NCI-H128 (cell line): ENCODE data around the gene ABCA4.
"Not testable (repeated sequence)": the region's sequence is repeated elsewhere in the genome, so short reads cannot be mapped to it uniquely, and the experiment has no call there.

Experiments used
- DNase-seq: peaks from one replicate; lab custom pipeline; 2025; ENCODE audit not compliant: unreplicated experiment; lab: John Stamatoyannopoulos, UW

Gene ABCA4

DNA sequence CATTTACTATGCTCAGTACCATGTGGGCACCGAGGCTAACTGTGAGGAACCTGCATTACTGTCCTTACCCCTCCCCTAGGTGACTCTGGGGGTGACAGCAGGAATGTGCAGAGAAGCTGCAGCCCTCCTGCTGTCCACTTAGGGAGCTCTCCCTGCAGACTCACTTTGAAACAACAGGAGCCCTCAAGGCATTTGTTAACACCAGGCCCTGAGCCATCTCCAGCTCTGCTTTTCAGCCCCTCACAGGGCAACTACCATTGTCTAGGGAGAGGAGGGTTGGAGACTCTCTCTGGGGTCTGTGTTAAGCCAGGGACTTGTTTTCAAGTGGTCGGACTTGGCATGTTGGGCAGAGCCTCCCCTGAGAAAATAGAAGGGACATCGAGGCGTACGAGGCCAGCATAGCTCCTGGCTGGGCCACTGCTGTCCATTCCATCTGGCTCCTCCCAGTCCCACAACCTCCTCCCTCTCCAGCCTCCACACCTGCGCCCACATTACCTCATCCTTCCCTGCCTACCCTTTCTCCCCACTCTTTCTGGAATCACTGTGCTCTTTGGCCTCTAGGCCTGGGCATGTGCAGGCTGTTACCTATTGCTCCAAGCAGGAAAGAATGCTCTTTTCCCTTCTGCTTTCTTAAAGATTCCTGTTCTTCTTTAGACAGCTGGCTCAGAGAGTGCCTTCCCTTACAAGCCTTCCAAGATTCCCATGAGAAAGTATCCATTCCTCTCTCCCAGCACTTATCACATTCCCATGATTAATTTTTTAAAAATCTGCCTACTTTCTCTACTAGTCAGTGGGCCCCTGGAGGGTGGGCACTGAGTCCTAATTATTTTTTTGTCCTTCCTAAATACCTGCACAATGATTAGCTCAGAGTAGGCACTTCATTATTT lies 109.0 kb downstream of the ABCA4 start:
- no peak for DNase-seq

DNA sequence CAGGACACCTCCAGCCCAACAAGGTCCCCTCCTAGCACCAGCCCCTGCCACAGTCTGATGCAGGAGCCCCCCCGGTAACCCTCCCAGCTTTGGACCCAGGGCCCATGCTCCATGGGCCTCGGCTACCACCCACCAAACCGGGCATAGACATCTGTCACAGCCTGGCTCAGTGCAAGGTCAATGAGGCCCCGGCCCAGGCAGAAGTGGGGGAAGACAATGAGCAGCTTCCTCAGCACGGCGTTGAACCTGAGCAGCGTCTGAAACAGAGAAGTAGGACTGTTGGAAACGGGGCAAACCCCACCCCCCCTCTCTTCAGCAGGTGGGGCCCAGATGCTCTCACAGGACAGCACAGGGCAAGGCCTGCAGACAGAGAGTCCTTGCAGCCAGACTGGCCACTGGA lies 109.8 kb downstream of the ABCA4 start:
- no peak for DNase-seq

DNA sequence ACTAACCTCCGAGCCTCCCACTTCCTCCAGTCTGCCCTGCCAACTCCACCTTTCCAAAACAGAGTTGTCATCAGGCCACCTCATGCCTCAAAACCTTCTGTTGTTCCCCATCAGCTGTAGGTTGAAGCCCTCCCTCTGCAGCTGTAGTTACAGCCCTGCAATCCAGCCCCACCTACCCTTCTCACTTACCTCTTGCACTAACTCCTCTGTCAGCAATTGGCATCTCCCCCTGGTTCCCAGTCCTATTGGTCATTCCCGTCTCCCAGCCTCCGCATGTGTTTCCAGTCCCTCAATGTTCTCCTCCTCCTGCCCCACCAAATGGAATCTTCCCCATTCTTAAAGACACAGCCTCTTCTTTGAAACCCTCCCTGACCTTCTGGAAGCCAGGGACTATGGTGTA lies 111.6 kb downstream of the ABCA4 start:
- DNase-seq = no peak

DNA sequence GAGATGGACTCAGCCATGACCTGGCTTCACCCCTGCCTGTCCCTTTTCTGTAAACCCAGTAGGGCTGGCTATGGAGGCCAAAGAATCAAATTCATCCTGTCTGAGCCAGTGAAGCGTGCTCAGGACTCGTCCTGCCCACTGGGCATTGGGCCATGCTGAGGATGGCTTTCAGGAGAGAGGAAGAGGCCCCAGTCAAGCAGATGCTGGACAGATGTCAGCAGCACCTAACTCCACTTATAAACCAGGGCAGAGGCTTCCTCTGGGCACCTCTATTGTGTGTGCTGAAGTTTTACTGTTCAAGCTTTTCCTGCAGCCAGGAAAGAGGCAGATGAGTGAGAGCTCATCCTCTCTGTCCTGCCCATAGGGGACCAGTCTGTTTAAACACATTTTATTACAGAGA lies 114.3 kb downstream of the ABCA4 start:
- DNase-seq = no peak

DNA sequence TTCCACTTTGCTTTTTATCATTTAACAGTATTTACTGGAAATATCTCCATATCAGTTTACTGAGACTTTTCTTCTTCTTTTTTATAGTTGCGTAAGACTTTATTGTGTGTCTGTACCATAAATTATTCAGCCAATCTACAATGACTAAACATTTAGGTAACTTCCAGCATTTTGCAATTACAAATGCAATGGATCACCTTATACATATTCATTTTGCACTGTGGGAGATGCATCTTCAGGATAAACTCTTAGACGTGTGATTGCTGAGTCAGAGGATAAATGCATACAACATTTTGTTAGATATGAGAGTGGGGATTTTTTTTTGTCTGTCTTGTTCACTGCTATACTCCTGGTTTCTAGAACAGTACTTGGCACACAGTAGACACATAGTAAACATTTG lies 116.0 kb downstream of the ABCA4 start:
- no peak for DNase-seq

DNA sequence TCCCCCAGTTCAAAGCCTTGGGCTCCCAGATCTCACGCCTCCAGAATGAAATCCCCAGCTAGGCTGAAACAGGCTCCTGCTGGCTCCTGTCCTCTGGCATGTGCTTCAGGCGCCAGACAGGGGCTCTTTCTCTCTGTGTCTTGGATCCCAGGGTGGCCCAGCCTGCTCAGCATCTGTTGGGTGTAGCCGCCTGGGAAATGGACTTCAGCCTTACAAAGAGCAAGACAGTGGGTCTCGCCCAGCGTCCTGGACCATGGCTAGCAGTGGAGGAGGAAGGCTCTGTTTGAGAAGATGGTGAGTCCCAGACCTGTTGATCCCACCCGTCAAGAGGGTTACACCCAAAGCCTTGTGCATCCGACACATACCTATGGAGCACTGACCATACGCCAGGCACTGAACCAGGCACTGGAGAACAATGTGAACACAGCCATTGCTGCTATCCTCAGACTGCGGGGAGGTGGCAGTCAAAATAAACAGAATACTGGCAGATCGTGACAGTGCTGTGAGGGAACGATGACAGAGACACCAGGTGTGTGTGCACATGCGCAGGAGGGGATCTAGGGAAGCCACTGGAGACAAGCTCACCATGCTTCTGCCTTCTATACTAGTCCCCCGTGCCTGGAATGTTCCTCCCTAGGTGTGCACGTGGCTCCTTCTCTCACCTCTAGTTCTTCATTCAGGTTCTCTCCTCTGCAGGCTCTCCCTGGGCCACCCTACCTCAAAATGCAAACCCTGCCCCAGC lies 118.7 kb downstream of the ABCA4 start:
- DNase-seq = no peak

DNA sequence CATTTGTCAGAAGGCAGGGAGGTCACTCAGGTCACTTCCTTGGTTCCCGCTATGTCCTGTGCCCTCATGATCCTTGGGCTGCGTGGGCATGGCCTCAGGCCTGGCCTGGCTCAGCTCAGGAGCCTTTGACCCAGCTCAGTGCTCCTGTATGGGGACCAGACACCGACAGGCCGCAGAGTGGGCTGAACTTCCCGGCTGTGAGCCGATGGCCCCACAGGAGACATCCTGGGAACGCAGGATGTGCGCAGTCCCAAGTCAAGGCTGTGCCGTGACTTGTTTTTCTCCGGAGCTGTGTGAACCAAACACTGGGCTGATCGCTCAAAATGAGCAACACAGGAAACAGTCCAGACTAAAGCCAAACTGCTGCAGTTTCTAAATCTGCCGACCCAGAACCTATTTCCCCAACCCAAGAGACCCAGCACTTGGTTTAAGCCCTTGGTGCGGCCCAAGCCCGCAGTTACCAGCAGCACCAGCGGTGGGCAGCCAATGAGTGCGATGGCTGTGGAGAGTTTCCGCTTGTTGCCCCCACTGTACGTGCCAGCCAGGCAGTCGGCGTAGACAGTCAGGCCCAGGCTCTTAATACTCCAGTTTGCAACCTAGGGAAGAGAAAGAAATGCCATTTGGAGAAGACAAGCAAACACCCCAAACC lies 119.4 kb downstream of the ABCA4 start:
- no peak for DNase-seq

DNA sequence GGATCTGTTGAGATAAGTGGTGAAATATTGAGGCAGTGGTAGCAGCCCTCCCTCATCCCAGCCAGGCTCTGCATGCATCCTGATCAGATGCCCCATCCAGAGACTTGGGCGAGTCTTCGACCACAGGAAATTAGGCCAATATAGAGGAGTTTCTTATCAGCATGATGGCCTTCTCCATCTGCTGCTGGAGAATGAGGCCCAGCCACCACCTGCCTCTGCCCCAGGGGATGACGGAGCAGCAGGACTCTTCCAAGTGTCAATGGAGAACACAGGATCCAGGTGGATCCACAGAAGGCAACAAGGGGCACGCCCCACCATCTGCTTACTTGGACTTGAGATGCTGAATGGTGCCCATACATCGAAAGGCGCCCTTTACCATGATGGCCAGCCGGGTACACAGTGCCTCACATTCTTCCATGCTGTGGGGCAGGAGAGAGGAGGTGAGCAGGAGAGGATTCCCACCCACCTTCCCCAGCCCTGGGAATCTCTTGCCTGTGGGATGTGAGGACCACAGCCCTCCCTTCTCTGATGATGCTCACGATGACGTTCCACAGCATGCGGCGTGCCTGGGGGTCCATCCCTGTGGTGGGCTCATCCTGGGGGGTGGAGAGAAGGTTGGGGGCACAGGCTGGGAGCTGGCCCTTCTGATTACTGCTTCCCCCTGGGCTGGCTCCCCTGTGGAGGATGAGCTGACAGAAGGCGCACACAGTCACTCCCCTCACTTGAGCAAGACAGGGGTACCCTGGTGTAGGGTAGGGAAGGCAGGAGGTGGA lies 120.3 kb downstream of the ABCA4 start:
- no peak for DNase-seq

DNA sequence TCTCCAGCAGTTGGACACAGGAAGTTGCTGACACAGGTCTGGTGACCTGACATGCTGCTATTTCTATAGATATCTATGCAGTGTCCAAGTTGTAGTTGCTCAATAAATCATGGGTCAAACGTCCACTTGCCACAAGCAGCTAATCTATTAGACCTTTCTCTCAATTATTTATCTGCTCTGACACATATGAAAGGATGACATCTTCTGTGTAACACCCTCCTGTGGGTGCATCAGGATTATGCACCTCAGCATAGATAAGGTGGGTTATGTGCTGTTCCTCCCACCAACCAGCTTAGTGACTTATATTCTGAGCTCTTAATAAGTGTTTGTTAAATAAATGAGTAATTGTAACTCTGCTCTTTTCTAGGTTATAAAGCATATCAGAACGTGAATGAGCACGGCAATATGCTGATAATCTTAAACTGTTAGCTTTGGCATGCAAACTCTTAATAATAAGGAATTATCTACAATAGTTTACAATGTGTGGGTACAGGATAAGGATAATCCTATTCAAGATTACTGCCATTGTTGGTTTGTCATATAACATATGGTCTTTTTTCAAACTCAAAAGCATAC lies 121.0 kb downstream of the ABCA4 start:
- no peak for DNase-seq

DNA sequence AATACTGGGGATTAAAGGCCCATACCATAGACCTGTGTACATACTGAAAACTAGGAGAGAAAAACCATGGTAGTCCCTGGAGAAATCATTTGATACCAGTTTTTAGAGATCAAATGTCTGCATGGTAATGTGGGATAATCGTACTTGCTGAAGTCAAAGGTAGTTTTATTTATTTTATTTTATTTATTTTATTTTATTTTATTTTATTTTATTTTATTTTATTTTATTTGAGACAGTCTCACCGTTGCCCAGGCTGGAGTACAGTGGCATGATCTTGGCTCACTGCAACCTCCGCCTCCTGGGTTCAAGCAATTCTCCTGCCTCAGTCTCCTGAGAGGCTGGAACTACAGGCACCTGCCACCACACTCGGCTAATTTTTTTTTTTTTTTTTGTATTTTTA lies 122.4 kb downstream of the ABCA4 start:
- not testable (repeated sequence) for DNase-seq

DNA sequence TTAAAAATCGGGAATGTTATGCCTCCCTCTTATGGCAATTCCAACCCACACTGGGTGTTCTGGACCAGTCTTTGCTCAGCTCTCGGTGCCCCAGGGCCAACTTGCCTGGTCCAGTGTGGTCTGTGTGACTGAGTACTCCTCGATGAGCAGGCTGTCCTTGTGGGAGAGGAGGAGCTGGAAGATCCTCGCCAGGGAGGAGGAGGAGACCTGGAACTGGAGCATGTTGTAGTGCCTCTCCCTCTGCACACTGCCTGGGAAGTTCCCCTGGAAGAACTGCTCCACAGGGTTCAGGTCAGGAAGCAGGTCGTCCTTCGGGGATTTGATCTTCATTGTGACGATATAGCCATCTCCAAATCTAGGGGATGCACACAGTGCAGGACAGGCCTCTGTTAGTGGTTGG lies 123.2 kb downstream of the ABCA4 start:
- DNase-seq = no peak

DNA sequence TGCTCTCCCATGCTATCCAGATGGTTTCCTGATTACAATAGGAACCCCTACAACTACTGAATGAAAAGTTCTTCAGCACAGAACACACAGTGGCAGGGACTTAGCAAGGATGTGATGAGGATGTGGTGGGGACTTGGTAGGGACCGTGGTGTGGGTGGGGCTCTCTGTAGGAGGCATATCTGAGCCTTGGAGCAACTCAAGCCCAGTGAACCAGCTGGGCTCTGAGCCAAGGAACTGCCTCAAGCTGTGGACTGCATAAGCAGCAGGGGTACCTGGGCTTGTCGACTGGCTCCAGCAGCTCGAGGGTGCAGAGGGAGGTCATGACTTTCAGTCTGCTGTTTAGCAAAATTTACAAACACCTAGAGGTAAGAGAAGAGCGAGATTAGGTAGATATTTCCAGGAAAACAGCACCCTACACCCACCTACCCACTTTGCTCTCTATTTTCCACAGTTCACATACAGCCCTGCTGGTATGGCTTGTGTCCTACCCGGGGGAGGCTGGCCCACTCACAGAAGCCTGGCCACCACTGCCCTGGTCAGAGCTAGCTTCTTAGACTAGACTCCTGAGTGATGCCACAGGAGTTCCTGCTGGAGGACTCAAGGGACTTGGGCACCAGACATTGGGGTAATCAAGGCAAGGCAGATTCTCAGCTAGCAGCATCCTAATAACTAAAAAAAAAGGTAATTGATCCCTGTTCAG lies 125.0 kb downstream of the ABCA4 start:
- DNase-seq = no peak

DNA sequence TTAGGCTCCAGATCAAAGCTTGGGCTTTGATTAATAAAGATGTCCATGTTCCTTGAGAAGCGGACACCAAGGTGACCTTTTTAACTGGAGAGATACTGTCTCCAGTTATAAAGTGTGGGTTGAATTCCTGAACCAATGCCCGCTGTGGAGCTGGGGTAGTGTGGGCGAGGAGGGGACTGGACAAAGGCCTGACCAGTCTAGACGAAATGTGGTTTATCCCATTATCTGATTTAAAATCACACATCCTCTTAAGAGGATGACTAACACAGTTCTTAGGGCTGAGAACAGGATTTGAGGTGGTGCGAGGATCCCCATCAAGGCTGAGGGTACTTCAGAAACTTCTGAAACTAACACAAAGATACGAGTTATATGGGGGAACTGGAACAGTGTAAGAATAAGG lies 127.2 kb downstream of the ABCA4 start:
- DNase-seq = no peak

DNA sequence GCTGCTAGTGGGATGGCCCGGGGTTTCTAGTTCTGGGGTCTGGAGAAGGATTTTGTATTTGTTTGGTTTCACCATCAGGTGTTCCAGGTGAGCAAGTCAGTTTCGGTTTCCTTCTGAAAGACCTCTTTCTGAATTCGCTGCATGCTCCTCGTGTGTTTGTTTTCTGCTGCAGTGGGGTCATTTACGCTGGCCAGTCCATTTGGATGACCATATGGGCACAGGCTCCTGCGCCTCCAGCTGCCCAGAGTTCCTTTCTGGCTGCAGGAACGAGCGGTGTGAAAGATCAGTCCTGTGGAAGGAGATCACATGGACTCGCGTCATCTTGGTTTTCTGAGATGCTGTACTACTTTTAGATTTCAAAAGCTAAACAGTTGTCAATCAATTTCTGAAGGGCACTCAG lies 128.0 kb downstream of the ABCA4 start:
- no peak for DNase-seq

DNA sequence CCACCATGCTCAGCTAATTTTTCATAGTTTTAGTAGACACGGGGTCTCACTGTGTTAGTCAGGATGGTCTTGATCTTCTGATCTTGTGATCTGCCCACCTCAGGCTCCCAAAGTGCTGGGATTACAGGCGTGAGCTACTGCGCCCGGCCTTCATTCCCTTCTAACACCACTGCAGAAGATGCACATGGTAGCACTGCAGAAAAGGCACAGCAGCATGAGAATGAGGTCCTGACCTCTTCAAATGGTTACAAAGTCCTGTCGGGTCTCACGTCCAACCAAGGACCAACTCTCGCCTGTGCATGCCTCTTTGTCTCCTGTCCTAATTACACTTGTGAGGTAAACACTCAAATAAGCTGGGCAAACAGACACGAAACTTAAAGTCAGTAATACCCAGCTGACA lies 128.8 kb downstream of the ABCA4 start:
- DNase-seq = no peak

DNA sequence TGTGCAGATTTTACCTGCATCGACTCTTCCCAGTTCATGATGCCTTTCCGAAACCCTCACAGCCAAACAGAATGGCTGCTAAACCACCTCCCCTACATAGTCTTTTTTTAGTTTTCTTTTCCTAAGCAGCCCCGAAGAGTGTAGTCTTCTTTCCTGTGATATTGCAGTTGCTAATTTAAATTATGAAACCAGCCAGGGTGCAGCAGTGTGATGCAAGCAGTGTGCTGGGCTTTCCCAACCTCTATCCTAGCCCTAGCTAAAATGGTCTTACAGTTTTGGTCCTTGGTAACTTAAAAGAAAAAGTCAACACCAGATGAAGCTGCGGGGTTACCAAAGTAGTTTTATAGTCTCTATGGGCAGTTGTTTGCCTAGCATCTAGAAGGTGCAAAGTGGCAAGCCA lies 129.7 kb downstream of the ABCA4 start:
- no peak for DNase-seq

DNA sequence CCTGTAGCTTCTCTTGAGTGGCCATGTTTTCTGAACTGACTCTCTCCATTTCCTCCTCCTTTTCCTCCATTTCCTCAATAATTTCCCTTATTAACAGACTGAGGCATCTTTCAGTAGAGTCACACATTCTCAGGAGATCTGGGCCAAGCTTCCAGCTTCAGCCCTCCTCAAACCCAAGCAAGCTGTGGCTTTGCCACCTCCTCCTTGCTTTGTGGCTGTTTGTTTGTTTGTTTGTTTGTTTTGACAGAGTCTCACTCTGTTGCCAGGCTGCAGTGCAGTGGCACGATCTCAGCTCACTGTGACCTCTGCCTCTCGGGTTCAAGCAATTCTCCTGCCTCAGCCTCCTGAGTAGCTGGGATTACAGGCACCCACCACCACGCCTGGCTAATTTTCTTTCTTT lies 130.5 kb downstream of the ABCA4 start:
- DNase-seq = not testable (repeated sequence)

DNA sequence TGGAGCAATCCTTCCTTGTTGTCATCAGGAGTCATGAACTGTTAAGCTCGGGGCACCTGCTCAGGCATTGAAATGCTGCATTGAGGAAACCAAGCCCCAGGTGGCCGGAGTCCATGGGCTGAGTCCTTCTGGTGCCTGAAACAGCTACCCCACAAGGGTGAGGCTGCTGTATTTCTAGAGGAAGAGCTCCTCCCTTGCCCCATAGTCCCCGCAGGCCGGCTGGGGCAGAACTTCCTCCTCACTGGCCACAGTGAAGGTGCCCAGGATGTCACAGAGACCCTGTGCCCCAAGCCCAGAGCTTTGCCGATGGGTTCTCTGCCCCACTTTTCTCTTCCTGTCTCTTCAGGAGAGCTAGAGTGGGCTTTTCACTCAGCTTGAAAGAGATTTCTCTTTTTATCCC lies 130.9 kb downstream of the ABCA4 start:
- DNase-seq = no peak

DNA sequence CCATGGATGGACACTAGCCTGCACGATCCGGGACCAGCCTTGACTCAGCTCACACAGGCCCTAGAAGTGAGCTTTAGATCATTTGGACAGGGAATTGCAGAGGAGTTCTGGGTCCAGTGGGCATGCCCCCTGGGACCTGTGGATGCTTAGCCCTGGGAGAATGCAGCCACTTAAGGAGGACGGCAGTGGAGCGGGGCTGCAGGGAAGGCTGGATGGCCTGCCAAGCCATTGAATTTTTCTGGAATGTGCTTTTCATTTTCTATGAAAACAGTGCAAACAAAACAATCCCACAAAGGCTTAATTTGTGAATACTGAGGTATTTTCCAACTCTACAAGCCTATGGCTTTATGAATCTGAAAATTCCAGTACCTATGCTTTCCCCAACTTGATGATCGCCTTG lies 131.3 kb downstream of the ABCA4 start:
- no peak for DNase-seq

DNA sequence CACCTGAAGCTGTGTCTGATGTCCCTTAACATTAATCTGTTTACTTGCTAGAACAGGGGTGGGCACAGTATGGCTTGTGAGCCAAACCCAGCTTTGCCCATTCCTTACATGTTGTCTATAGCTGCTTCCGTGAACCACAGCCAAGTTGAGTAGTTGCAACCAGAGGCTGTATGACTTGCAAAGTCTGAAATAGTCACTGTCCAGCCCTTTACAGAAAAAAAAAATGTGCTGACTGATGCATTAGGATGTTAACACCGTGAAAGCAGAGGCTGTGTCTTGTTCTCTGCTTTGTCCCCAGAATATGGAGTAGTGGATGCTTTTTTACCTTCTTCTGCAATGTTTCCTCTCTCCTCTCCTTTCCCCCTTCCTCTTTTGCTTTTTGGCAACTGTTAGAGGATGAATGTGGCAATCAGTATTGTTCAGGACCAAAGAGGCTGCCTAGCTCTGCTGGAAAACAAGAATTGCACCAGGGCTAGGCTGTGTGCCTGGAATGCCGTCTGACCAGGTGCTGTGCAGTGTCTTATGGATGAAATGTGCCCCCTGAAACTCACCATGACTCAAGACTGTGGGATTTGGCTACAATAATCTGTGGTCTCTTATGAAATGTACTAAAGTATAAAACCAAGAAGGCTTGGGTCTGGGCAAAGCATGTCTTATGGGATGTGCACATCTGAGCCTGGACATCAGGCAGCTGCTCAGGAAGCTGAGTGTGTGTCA lies 132.2 kb downstream of the ABCA4 start:
- DNase-seq = no peak
